Endodermal cell (in vitro differentiated cells): ENCODE measurements around the gene BTBD18. TPM values are rescaled to one million over a fixed set of nuclear protein-coding genes. Genes with fewer than 3 reads are reported as not detected.
A peak's percentile ranks its signal among the peaks of the same experiment; 100 is the strongest.

ENCODE experiments used
- DNase-seq: peaks from one replicate; pipeline ENCODE4 v3.0.0-alpha.2; 2017
- H3K27ac ChIP-seq: 2 replicates; pipeline ENCODE4 v1.5.1; 2013; ENCODE audit warnings: mild to moderate bottlenecking, low read depth, low read length, moderate library complexity
- H3K27me3 ChIP-seq: 2 replicates; pipeline ENCODE4 v1.6.1; 2013; ENCODE audit warnings: mild to moderate bottlenecking, low read length, moderate library complexity; ENCODE audit not compliant: insufficient read depth, control insufficient read depth, poor library complexity, severe bottlenecking
- H3K36me3 ChIP-seq: 2 replicates; pipeline ENCODE4 v1.7.0; 2013; ENCODE audit warnings: mild to moderate bottlenecking, low read length, moderate library complexity; ENCODE audit not compliant: control insufficient read depth, insufficient read depth
- H3K4me1 ChIP-seq: one replicate; pipeline ENCODE4 v1.7.0; 2013; ENCODE audit warnings: low read length; ENCODE audit not compliant: control insufficient read depth, insufficient read depth
- H3K4me3 ChIP-seq: 2 replicates; pipeline ENCODE4 v1.5.1; 2013; ENCODE audit warnings: mild to moderate bottlenecking, low read length, moderate library complexity
- H3K9ac ChIP-seq: 2 replicates; pipeline ENCODE4 v1.6.1; 2013; ENCODE audit warnings: mild to moderate bottlenecking, low read length, moderate library complexity; ENCODE audit not compliant: poor library complexity, severe bottlenecking; ENCODE audit errors: extremely low read depth
- H3K9me3 ChIP-seq: 2 replicates; pipeline ENCODE4 v1.6.1; 2013; ENCODE audit warnings: mild to moderate bottlenecking, low read length, moderate library complexity; ENCODE audit not compliant: control insufficient read depth
- H3K27ac Mint-ChIP-seq: 2 replicates; pipeline ENCODE4 v1.8.0; 2020; ENCODE audit warnings: mixed read lengths
- H3K27me3 Mint-ChIP-seq: 2 replicates; pipeline ENCODE4 v1.8.0; 2021; ENCODE audit warnings: mild to moderate bottlenecking, mixed read lengths; ENCODE audit not compliant: insufficient read depth
- H3K36me3 Mint-ChIP-seq: 2 replicates; pipeline ENCODE4 v1.8.0; 2020; ENCODE audit warnings: low read depth, mixed read lengths
- H3K4me1 Mint-ChIP-seq: 2 replicates; pipeline ENCODE4 v1.8.0; 2020; ENCODE audit warnings: mixed read lengths
- H3K4me3 Mint-ChIP-seq: 2 replicates; pipeline ENCODE4 v1.8.0; 2020; ENCODE audit warnings: mild to moderate bottlenecking, moderate library complexity, mixed read lengths
- H3K9me3 Mint-ChIP-seq: 2 replicates; pipeline ENCODE4 v1.8.0; 2020; ENCODE audit warnings: mild to moderate bottlenecking, mixed read lengths
- CTCF ChIP-seq: fragments of 200-600 bp; sonication (generic); conservative IDR thresholded peaks from 2 replicates; pipeline ENCODE4 v1.5.0; 2021; ENCODE audit warnings: antibody characterized with exemption, mild to moderate bottlenecking
- WGBS, 2 experiments: methylation state at CpG; one replicate each; pipeline versions ENCODE4 v1.1.5 to v1.1.7; 2013; ENCODE audit warnings: missing lambda C conversion rate in 2 of 2, mixed read lengths in 1 of 2; ENCODE audit not compliant: insufficient coverage in 1 of 2, insufficient read length in 1 of 2; 5-methylcytosine and 5-hydroxymethylcytosine counted together
- total RNA-seq, 2 donors: library from RNA; stranded (reverse); fragmentation: NEBNext Ultra II Directional in 1 of 2; extraction: Animal tissue kit (Norgen Biotek cat#: 25700) in 1 of 2; gene quantifications; 2 replicates in 1 of 2; 3 replicates in 1 of 2; pipeline ENCODE4 v1.2.1, GENCODE V29; 2021

BTBD18 gene
- total RNA-seq, 2 donors from 2014 or later = not detected

GRCh38 chr11:57746920-57747319, 4.7 kb downstream of the BTBD18 start:
- Histone ChIP-seq H3K27me3 (no peaks in the 10 kb centered on the region), H3K4me1 (no peaks in the 10 kb centered on the region), H3K4me3 (no peak overlapping the region), H3K9ac (no peak overlapping the region), H3K27ac (no peak overlapping the region), H3K9me3 (no peaks in the 10 kb centered on the region), H3K36me3 (peaks cover 33% of the 10 kb centered on the region)
- Mint-ChIP-seq H3K27ac (no peak overlapping the region), H3K4me1 (peaks cover 20% of the 10 kb centered on the region), H3K4me3 (no peak overlapping the region), H3K36me3 (peaks cover 28% of the 10 kb centered on the region), H3K27me3 (no peaks in the 10 kb centered on the region), H3K9me3 (no peaks in the 10 kb centered on the region)
- WGBS, 2 experiments = 100% methylated on average over 1 of the region's 1 CpG; no CpG with 5 or more reads in 1 of the 2 experiments
- no peak for DNase-seq
- TF ChIP-seq CTCF = no peak

- peaks cover 31% of the 10 kb centered on the region for H3K36me3 Mint-ChIP-seq
- no peak for TF ChIP-seq CTCF
- Histone ChIP-seq H3K9ac (no peak overlapping the region), H3K9me3 (no peaks in the 10 kb centered on the region), H3K4me1 (no peaks in the 10 kb centered on the region), H3K27ac (no peak overlapping the region), H3K27me3 (no peaks in the 10 kb centered on the region), H3K4me3 (no peak overlapping the region), H3K36me3 (peaks cover 39% of the 10 kb centered on the region)
- no peak for DNase-seq
- peak overlapping the region; percentile 60 for H3K27ac Mint-ChIP-seq
- 95 to 97% methylated on average over 5 of the region's 5 CpGs for WGBS, 2 experiments
- no peaks in the 10 kb centered on the region for H3K27me3 Mint-ChIP-seq
- H3K9me3 Mint-ChIP-seq = no peaks in the 10 kb centered on the region
- H3K4me3 Mint-ChIP-seq = no peak overlapping the region
- peaks cover 9% of the 10 kb centered on the region for H3K4me1 Mint-ChIP-seq
Observed at GRCh38 chr11:57745206-57745605, 6.4 kb downstream of the BTBD18 start.

GRCh38 chr11:57744357-57744756, 7.3 kb downstream of the BTBD18 start:
- Histone ChIP-seq H3K9me3 (no peaks in the 10 kb centered on the region), H3K4me1 (no peaks in the 10 kb centered on the region), H3K4me3 (no peak overlapping the region), H3K27ac (no peak overlapping the region), H3K9ac (no peak overlapping the region), H3K36me3 (peaks cover 47% of the 10 kb centered on the region), H3K27me3 (no peaks in the 10 kb centered on the region)
- Mint-ChIP-seq H3K27ac (no peak overlapping the region), H3K36me3 (peaks cover 34% of the 10 kb centered on the region), H3K4me1 (peaks cover 9% of the 10 kb centered on the region), H3K9me3 (no peaks in the 10 kb centered on the region), H3K27me3 (no peaks in the 10 kb centered on the region), H3K4me3 (no peak overlapping the region)
- no peak for TF ChIP-seq CTCF
- WGBS, 2 experiments = 89 to 94% methylated on average over 1 to 2 of the region's 2 CpGs
- no peak for DNase-seq
